NAMALWA (cell line): ENCODE results near the gene MANBA.
A peak's percentile ranks its signal among the peaks of the same experiment; 100 is the strongest.
"Not testable (repeated sequence)": the region's sequence is repeated elsewhere in the genome, so short reads cannot be mapped to it uniquely, and the experiment has no call there.

ENCODE experiments used
- DNase-seq: peaks from one replicate; pipeline ENCODE4 v3.0.0-alpha.2; 2015; ENCODE audit warnings: low spot score

MANBA gene

GRCh38 chr4:102620697-102621497 lies 139.9 kb downstream of the MANBA start:
- peak; percentile 71 for DNase-seq

DNA sequence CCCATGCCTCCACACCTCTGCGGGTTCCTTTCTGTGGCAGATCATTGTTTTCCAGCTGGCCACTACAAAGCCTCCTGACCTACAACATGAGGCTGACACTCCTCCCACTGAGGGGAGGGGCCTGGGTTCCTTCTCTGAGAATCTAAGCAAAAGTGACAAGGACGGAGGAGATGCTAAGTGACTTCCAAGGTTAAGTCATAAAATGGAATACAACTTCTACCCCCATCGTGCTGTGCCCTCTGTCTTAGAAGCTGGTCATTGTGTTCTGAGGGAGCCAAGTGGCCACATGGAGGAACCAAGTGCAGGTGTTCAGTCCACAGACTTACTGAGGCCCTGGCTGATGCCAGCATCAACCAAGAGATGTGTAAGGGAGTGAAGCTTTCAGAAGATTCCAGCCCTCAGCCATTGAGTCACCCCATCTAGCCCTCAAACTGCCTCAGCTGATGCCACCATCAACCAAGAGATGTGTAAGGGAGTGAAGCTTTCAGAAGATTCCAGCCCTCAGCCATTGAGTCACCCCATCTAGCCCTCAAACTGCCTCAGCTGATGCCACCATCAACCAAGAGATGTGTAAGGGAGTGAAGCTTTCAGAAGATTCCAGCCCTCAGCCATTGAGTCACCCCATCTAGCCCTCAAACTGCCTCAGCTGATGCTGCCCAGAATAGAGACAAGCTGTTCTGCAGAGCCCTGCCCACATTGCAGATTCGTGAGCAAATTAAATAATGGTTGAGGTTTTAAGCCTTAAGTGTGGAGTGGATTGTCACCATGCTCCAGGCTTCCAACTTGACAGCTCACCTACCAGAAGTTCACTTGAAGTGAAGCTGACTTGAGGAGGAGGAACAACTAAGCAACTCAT lies 140.8 kb downstream of the MANBA start:
- not testable (repeated sequence) for DNase-seq

GRCh38 chr4:102619021-102619420 lies 141.7 kb downstream of the MANBA start:
- not testable (repeated sequence) for DNase-seq

GRCh38 chr4:102616636-102617035 lies 144.1 kb downstream of the MANBA start:
- DNase-seq: peak; percentile 28

- no peak for DNase-seq
Observed at GRCh38 chr4:102614801-102615200, 146.0 kb downstream of the MANBA start.

DNA sequence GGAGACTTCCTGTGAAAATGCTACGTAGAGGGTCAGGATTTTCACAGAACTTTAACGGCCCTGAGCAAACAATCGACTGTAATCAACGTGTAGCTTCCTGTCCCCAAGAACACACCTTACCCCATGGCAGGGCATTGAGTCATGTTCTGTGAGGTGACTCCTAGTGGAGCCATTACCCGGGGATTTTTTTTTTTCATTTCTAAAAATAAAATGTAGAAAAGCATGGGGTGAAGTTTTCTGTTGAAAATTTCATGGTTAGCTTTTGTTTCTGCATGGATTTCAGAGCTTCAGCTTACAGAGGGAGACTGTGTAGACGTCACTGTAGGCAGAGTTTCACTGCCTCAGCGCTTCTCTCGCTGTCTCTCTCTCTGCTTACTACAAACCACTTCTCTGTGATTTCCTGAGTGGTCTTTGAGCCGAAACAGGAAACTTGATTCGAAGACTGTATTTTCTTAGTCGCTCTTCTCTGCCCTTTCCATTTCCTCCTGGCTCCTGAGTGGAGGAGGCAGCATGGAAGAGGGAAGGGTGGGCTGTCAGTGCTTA lies 147.9 kb downstream of the MANBA start:
- no peak for DNase-seq

DNA sequence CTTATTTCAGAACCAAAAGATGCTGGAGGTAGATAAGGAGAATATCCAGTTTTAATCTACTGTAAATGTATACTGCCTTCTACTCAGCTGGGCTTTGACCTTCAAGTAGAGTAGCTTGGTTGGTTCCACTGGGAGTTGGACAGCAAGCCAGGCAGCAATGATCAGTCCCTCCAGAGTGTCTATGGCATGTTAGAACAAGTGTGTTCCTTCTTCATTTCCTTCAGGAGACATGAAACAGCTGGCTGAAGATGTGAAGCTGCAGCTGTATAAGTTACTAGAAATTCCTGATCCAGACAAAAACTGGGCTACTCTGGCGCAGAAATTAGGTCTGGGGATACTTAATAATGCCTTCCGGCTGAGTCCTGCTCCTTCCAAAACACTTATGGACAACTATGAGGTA lies 148.6 kb downstream of the MANBA start:
- DNase-seq: no peak

DNA sequence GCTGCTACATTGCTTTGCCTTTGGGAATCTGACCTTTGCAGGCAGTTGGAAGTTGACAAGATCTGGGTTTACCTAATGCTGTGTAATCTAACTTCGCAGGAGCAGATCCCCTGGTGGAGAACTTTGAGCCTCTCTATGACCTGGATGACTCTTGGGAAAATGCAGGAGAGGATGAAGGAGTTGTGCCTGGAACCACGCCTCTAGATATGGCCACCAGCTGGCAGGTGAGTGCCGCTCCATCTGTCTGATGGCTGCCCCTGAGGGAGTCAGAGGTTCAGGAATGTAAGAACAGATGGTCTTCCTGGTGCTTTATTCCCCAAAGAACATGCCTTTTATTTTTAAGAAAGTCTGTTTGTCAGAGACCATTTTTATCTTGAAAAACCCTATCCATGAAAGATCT lies 150.3 kb downstream of the MANBA start:
- no peak for DNase-seq

- peak; percentile 51 for DNase-seq
Observed at GRCh38 chr4:102610007-102610406, 150.8 kb downstream of the MANBA start.

- DNase-seq: no peak
Observed at GRCh38 chr4:102608190-102608589, 152.6 kb downstream of the MANBA start.

- no peak for DNase-seq
Observed at GRCh38 chr4:102606846-102607450, 153.8 kb downstream of the MANBA start.

DNA sequence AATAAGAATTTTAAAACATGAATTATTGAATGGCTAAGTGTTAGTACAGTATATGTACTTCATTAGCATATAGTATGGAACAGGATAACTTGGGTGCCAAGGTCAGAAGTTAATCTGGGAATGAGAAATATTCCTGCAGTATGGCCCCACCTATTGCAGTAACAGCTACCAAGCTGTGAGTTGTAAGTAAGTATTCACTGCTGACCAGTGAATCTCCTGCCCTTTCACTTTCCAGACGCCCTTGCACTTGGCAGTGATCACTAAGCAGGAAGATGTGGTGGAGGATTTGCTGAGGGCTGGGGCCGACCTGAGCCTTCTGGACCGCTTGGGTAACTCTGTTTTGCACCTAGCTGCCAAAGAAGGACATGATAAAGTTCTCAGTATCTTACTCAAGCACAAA lies 154.5 kb downstream of the MANBA start:
- DNase-seq: no peak

GRCh38 chr4:102604222-102604940 lies 156.4 kb downstream of the MANBA start:
- DNase-seq: no peak

DNA sequence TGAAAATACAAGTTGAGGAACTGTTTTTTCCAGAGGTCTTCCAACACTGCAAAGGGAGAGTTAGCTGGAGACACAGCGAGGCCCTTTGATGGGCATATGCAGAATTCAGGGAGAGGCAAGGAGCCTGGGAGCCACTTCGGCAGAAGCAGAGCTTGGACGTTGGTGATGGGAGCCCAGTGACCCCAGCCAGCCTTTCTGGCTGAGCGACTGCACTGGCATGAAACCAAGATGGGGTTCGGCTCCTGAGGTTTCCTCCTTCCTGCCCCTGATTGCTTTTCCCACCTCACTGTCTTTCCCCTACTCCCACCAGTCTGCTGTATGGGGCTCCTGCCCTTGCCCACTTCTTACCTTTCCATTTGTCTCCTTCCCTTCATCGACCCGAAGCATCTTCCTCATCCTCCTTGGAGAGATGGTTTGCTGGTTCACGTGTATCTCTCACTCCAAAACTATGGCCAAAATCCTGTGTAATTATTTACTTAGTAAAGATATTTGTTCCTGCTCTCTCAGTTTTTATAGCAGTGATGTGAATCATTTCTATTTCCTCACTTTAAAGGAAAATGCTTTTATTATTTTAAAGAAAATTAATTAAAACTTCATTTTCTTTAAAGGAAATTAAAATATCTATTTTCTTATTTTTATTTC lies 159.1 kb downstream of the MANBA start:
- DNase-seq: no peak

GRCh38 chr4:102600689-102601088 lies 160.1 kb downstream of the MANBA start:
- no peak for DNase-seq

DNA sequence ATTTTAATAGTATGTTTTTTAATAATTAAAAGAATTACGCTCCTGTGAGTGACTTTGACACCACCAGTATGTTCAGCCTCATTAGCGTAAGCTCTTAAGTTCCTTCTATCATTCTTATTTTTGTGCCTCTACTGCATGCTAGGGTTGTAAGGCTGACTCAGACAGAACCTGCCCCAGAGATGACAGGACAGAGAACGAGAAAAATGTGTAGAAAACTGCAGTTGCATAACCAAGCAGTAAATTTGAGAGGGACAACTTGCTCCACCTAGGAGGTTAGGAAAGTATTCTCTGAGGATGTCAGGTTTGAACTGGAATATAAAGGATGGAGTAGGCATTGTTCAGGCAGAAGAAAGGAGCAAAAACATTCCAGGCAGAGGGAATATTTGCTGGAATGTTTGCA lies 160.9 kb downstream of the MANBA start:
- DNase-seq: no peak

DNA sequence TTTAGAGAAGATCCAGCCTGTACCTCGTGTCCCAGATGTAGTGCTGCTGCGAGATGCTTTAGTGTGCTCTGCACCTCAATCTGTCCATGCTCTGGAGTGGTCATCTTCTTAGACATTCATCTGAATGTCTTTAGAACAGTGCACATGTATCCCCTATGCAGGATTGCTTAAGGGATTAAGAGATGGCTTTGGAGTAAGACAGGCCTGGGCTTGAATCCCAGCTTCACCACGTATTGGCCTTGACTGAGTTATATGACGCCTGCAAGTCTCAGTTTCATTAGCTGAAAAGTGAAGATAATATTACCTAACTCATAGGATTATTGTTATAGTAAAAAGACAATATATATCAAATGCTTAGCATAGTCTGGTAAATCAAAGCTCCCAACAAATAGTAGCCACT lies 161.3 kb downstream of the MANBA start:
- no peak for DNase-seq

- DNase-seq: no peak
Observed at GRCh38 chr4:102598762-102599374, 161.9 kb downstream of the MANBA start.

- DNase-seq: no peak
Observed at GRCh38 chr4:102598086-102598761, 162.5 kb downstream of the MANBA start.

DNA sequence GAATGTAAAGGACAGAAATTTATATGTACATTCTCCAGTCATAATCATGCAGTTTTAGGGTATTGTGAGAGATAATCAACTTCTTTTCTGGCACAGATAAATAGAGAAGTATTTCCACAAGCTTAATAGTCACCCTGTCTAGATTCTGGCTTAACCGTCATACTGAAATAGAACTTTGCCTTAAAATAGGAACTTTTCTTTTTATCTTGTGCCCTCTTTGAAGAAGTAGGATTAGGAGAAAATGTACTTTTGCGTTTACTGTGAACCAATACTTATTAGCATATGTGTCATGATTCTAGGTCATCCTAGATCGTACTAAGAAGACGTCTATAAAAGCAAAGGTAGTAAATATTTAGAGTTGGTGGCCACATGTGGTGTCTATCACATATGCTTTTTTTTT lies 164.2 kb downstream of the MANBA start:
- DNase-seq: no peak
